Mesothelial cell of epicardium (in vitro differentiated cells): Measurements from ENCODE around the gene RABGAP1. TPM values are rescaled to one million over a fixed set of nuclear protein-coding genes. Genes with fewer than 3 reads are reported as not detected.

Experiments
- DNase-seq, 2 experiments: peaks; one replicate each; pipeline ENCODE4 v3.0.0; 2021; ENCODE audit warnings: low spot score in 2 of 2; ENCODE audit not compliant: unreplicated experiment in 2 of 2
- H3K27ac Mint-ChIP-seq: 2 replicates; pipeline ENCODE4 v1.8.0; 2021; ENCODE audit warnings: mixed read lengths
- H3K27me3 Mint-ChIP-seq: 2 replicates; pipeline ENCODE4 v1.8.0; 2021; ENCODE audit warnings: low read depth, mixed read lengths
- H3K36me3 Mint-ChIP-seq: 2 replicates; pipeline ENCODE4 v1.8.0; 2021; ENCODE audit warnings: mixed read lengths
- H3K4me1 Mint-ChIP-seq: 2 replicates; pipeline ENCODE4 v1.8.0; 2021; ENCODE audit warnings: mixed read lengths
- H3K4me3 Mint-ChIP-seq: 2 replicates; pipeline ENCODE4 v1.8.0; 2021; ENCODE audit warnings: mild to moderate bottlenecking, moderate library complexity, mixed read lengths
- H3K9me3 Mint-ChIP-seq: 2 replicates; pipeline ENCODE4 v1.8.0; 2021; ENCODE audit warnings: mixed read lengths
- total RNA-seq: library from RNA; stranded (reverse); gene quantifications from 3 replicates; pipeline ENCODE4 v1.2.1, GENCODE V29; 2021
- TF ChIP-seq, protein P1 (sequence below): fragments of 200-600 bp; sonication (generic); IDR thresholded peaks from one replicate; pipeline ENCODE4 v1.5.0; 2021; ENCODE audit warnings: antibody characterized with exemption; ENCODE audit not compliant: unreplicated experiment

RABGAP1 gene
- total RNA-seq, 1 donor from 2014 or later = 88.1 TPM

DNA sequence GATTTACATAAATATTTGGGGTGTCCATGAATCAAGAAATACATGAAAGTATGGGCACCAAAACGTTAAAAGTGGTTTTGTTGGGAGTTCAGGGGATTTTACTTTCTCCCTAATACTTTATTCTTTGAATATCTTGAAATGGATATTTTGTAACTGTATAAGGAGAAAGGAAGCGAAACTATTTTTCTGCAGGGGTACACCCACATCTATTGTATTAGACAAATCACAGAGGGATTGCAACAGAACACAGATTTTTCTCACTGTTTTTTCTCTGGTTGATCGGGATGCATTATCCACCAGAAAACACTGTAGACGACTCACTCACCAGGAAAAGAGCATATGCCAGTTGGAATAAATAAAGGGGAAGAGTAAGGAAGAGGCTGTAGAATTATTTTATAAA is 1.2 kb upstream of the RABGAP1 start:
- Mint-ChIP-seq H3K4me1 (peaks cover 22% of the 10 kb centered on the region), H3K4me3 (peak overlapping the region; percentile 26), H3K27ac (peak overlapping the region; percentile 58), H3K36me3 (peaks cover 16% of the 10 kb centered on the region), H3K9me3 (no peaks in the 10 kb centered on the region), H3K27me3 (no peaks in the 10 kb centered on the region)
- TF ChIP-seq, protein P1, sequence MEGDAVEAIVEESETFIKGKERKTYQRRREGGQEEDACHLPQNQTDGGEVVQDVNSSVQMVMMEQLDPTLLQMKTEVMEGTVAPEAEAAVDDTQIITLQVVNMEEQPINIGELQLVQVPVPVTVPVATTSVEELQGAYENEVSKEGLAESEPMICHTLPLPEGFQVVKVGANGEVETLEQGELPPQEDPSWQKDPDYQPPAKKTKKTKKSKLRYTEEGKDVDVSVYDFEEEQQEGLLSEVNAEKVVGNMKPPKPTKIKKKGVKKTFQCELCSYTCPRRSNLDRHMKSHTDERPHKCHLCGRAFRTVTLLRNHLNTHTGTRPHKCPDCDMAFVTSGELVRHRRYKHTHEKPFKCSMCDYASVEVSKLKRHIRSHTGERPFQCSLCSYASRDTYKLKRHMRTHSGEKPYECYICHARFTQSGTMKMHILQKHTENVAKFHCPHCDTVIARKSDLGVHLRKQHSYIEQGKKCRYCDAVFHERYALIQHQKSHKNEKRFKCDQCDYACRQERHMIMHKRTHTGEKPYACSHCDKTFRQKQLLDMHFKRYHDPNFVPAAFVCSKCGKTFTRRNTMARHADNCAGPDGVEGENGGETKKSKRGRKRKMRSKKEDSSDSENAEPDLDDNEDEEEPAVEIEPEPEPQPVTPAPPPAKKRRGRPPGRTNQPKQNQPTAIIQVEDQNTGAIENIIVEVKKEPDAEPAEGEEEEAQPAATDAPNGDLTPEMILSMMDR = no peak
- DNase-seq = no peak

- Mint-ChIP-seq H3K27me3 (no peaks in the 10 kb centered on the region), H3K4me3 (peak overlapping the region; percentile 92), H3K27ac (peak overlapping the region; percentile 98), H3K36me3 (peaks cover 14% of the 10 kb centered on the region), H3K4me1 (peaks cover 23% of the 10 kb centered on the region), H3K9me3 (no peaks in the 10 kb centered on the region)
- TF ChIP-seq, protein P1 = no peak
- no peak for DNase-seq
These were observed 419 bp upstream of the RABGAP1 start for GRCh38 chr9:122940454-122940748.

GRCh38 chr9:122941582-122942234 is 888 bp downstream of the RABGAP1 start:
- no peak for DNase-seq
- Mint-ChIP-seq H3K4me1 (peaks cover 31% of the 10 kb centered on the region), H3K36me3 (peaks cover 10% of the 10 kb centered on the region), H3K27me3 (no peaks in the 10 kb centered on the region), H3K9me3 (no peaks in the 10 kb centered on the region), H3K4me3 (peak overlapping the region; percentile 92), H3K27ac (peak overlapping the region; percentile 98)
- TF ChIP-seq, protein P1 = no peak

DNA sequence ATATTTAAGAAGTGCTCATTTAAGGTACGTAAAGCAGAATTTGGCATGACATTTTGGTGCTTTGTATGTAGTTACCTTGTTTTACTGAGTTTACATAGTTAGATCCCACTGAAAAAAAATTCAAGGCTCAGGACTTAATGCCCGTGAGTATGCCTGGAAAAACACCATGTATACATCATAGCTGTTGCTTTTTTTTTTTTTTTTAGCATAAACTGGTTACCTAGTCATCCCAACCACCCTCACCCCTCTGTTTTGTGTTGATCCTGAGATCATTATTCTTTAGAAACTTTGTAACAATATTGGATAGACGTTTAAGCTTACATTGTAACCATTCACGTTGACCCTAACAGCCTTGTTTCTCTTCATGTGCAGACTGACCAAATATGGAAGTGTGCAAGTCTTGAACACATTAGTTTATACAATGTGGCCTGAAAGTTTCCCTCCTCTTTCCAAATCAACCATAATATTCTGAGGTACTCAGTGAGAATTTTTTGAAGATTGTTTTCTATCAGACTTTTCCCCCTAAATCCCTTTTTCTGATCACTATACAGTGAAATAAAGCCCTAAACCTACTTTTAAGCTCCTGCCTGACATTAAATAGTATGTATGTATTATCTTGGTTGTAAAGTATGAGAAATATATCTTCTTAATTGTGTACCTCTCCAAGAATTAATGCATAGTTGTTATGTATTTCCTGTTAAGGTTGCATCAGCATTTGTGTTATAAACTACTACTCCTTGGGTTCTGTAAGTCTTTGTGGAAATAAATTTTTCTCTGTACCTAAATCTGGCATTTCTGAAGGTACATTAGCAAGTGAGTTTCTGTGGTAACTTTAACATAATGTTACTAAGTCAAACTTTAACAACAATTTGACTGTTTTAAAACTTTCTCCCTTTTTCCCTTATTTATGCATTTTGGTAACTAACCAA is 4.4 kb downstream of the RABGAP1 start:
- TF ChIP-seq, protein P1 = no peak
- DNase-seq = no peak
- Mint-ChIP-seq H3K36me3 (no peaks in the 10 kb centered on the region), H3K27ac (peak overlapping the region; percentile 85), H3K9me3 (no peaks in the 10 kb centered on the region), H3K4me1 (peaks cover 46% of the 10 kb centered on the region), H3K27me3 (no peaks in the 10 kb centered on the region), H3K4me3 (no peak overlapping the region)

DNA sequence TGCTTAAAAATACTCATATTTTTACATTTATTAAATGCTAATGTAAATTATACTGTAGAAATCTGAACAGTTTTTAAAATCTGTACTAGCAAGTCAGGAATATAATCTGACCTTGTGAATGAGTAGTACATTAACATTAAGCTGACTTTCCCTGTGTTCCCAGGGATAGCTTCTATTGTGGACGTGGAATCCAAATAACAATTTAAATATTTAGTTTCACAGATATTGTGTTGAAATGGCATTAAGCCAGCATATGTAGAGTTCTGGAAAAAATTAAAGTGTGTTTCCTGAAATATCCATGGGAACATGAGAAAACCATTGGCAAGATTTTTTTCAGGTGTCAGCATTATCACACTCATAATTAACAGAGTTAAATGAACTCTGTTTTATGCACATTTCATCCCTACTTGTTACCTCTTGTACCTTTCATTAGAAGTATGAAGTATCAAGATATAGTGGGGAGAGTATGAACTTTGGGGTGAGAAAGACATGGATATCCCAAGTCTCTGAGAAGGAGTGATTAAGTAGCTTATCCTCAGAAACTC is 5.7 kb downstream of the RABGAP1 start:
- TF ChIP-seq, protein P1 = no peak
- Mint-ChIP-seq H3K4me3 (no peak overlapping the region), H3K36me3 (no peaks in the 10 kb centered on the region), H3K27ac (no peak overlapping the region), H3K4me1 (peaks cover 41% of the 10 kb centered on the region), H3K27me3 (no peaks in the 10 kb centered on the region), H3K9me3 (no peaks in the 10 kb centered on the region)
- no peak for DNase-seq
